ENCODE measurements around the gene CDT1. TPM values are rescaled to one million over a fixed set of nuclear protein-coding genes. Genes with fewer than 3 reads are reported as not detected.
A peak's percentile ranks its signal among the peaks of the same experiment; 100 is the strongest.
"Not testable (repeated sequence)": the region's sequence is repeated elsewhere in the genome, so short reads cannot be mapped to it uniquely, and the experiment has no call there.

Gene CDT1
- total RNA-seq, 4 donors from 2014 or later, result 0.44 to 1.5 (median 1.4) TPM; not detected in 1

DNA sequence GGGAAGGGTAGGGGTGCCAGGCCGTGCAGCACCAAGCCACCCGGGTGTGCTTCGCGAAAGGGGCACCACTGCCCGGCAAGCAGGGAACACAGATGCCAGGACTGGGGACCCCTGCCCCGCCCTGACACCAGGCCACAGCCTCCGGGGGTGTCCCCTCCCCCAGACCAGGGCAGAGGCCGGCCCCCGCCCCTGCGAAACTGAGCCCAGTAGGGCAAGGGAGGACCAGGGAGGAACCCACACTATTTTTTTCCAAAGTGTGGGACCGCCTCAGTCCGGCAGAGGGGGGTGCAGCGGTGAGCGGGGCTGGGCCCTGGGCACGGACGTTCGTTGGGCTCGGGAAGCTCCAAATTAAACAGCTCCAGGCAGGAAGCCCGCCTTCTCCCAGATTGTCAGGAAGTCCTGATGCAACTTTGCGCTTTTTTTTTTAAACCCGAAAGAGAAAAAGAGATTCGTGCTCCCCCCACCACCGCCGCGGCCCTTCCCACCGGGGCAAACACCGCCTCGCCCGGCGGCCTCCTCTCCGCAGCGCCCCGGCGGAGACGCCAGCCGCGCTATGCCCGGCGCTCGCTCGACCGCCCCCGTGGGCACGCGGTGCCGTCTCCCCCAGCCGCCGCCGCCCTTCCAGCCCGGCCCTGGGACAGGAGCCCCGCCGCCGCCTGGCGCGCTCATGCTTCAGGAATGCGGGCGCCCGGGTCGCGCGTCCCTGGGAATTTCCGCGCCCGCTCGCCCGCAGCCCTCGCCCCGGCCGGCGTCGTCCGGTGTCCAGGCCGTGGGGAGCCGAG, 19.3 kb upstream of the CDT1 start:
- peaks cover 0 to 54% (median 49%) of the 10 kb centered on the region in 4 donors for H3K4me1 ChIP-seq
- H3K4me3 ChIP-seq, result peak overlapping the region; percentile 45 to 90 (median 74)
- no peaks in the 10 kb centered on the region for H3K27me3 ChIP-seq
- 0 to 2% methylated on average over 27 to 46 of the region's 74 CpGs for WGBS, 2 donors
- DNase-seq (ENCODE audit: low spot score in 2 of 2), result peak; percentile 57 to 65
- no peaks in the 10 kb centered on the region for H3K9me3 ChIP-seq
- H3K27ac ChIP-seq, result peak overlapping the region; percentile 81 to 97 (median 95)
- TF ChIP-seq, protein P1, sequence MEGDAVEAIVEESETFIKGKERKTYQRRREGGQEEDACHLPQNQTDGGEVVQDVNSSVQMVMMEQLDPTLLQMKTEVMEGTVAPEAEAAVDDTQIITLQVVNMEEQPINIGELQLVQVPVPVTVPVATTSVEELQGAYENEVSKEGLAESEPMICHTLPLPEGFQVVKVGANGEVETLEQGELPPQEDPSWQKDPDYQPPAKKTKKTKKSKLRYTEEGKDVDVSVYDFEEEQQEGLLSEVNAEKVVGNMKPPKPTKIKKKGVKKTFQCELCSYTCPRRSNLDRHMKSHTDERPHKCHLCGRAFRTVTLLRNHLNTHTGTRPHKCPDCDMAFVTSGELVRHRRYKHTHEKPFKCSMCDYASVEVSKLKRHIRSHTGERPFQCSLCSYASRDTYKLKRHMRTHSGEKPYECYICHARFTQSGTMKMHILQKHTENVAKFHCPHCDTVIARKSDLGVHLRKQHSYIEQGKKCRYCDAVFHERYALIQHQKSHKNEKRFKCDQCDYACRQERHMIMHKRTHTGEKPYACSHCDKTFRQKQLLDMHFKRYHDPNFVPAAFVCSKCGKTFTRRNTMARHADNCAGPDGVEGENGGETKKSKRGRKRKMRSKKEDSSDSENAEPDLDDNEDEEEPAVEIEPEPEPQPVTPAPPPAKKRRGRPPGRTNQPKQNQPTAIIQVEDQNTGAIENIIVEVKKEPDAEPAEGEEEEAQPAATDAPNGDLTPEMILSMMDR (IDR thresholded peaks at IDR 0.05), result peak; percentile 49 to 69 (median 60)
- TF ChIP-seq EP300 (IDR thresholded peaks at IDR 0.05) (peak in 1 of 2 donors; percentile 46), POLR2A (IDR thresholded peaks at IDR 0.05) (no peak)
- no peaks in the 10 kb centered on the region for H3K36me3 ChIP-seq

- Histone ChIP-seq H3K9me3 (no peaks in the 10 kb centered on the region), H3K4me1 (peaks cover 0 to 49% (median 43%) of the 10 kb centered on the region in 4 donors), H3K27ac (peak overlapping the region; percentile 81 to 97 (median 95)), H3K36me3 (no peaks in the 10 kb centered on the region), H3K4me3 (peak overlapping the region; percentile 45 to 90 (median 74)), H3K27me3 (no peaks in the 10 kb centered on the region)
- TF ChIP-seq EP300 (IDR thresholded peaks at IDR 0.05) (no peak), POLR2A (IDR thresholded peaks at IDR 0.05) (no peak)
- TF ChIP-seq, protein P1 (IDR thresholded peaks at IDR 0.05), result no peak
- no peak for DNase-seq (ENCODE audit: low spot score in 2 of 2)
- no CpG with 5 or more reads among the region's 32 CpGs for WGBS, 2 donors
These were observed 18.8 kb upstream of the CDT1 start for GRCh38 chr16:88784856-88785105.

- WGBS, 2 donors, result 9 to 23% methylated on average over 10 to 39 of the region's 110 CpGs
- H3K27ac ChIP-seq, result peak within 1 kb of the TSS; percentile 81 to 97 (median 95)
- H3K4me3 ChIP-seq, result peak within 1 kb of the TSS; percentile 64 to 90 (median 80)
- H3K9me3 ChIP-seq, result no peaks in the 10 kb centered on the region
- H3K27me3 ChIP-seq, result no peaks in the 10 kb centered on the region
- DNase-seq (ENCODE audit: low spot score in 2 of 2), result peak; percentile 58 to 63
- TF ChIP-seq EP300 (IDR thresholded peaks at IDR 0.05) (peak in 1 of 2 donors; percentile 47), POLR2A (IDR thresholded peaks at IDR 0.05) (peak; percentile 21 to 23)
- TF ChIP-seq, protein P1 (IDR thresholded peaks at IDR 0.05), result peak; percentile 88 to 99 (median 93)
- H3K4me1 ChIP-seq, result peaks cover 0 to 48% (median 40%) of the 10 kb centered on the region in 4 donors
- H3K36me3 ChIP-seq, result no peaks in the 10 kb centered on the region
These were observed 18.3 kb upstream of the CDT1 start, which contains the start of gene PIEZO1 for GRCh38 chr16:88785106-88785924. Gene PIEZO1, minus strand, starts transcription at chr16:88785220. Its CDS starts 256 bp downstream, at chr16:88784964.

GRCh38 chr16:88787579-88788314, 15.8 kb upstream of the CDT1 start:
- peaks cover 0 to 10% of the 10 kb centered on the region in 2 donors for H3K27me3 ChIP-seq
- no peak overlapping the region for H3K4me3 ChIP-seq
- no peak for DNase-seq (ENCODE audit: low spot score in 2 of 2)
- no peaks in the 10 kb centered on the region for H3K36me3 ChIP-seq
- H3K4me1 ChIP-seq, result peaks cover 0 to 46% (median 25%) of the 10 kb centered on the region in 4 donors
- TF ChIP-seq POLR2A (IDR thresholded peaks at IDR 0.05), result no peak
- TF ChIP-seq, protein P1 (IDR thresholded peaks at IDR 0.05), result no peak
- no peak for TF ChIP-seq EP300 (IDR thresholded peaks at IDR 0.05)
- H3K9me3 ChIP-seq, result no peaks in the 10 kb centered on the region
- H3K27ac ChIP-seq, result no peak overlapping the region
- WGBS, 2 donors, result 87 to 88% methylated on average over 11 of the region's 11 CpGs

DNA sequence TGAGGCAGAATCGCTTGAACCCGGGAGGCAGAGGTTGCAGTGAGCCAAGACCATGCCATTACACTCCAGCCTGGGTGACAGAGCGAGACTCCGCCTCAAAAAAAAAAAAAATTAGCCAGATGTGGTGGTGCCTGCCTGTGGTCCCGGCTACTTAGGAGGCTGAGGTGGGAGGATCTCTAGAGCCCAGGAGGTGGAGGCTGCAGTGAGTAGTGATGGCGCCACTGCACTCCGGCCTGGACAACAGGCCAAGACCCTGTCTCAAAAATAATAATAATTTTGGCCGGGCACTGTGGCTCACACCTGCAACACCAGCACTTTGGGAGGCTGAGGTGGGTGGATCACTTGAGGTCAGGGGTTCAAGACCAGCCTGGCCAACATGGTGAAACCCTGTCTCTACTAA, 14.8 kb upstream of the CDT1 start:
- H3K4me3 ChIP-seq; H3K27ac ChIP-seq; H3K9me3 ChIP-seq; DNase-seq (ENCODE audit: low spot score in 2 of 2); H3K36me3 ChIP-seq: not testable (repeated sequence)
- WGBS, 2 donors, result 93 to 95% methylated on average over 8 of the region's 8 CpGs
- peaks cover 0 to 14% of the 10 kb centered on the region in 2 donors for H3K27me3 ChIP-seq
- peaks cover 0 to 39% (median 18%) of the 10 kb centered on the region in 4 donors for H3K4me1 ChIP-seq

All from tibial nerve (tissue), 4 donors.